Raji (cell line): ENCODE measurements around the gene ELAC1.
A peak's percentile ranks its signal among the peaks of the same experiment; 100 is the strongest.

Experiments used
- POLR2A ChIP-seq: IDR thresholded peaks from 2 replicates; pipeline ENCODE4 v1.6.1; 2011; ENCODE audit warnings: low read depth, low read length, control low read depth; ENCODE audit not compliant: insufficient read depth

ELAC1 gene

GRCh38 chr18:50967714-50968661 lies at the start of gene ELAC1:
Gene ELAC1, plus strand, starts transcription at chr18:50968040. Its CDS starts 6,365 bp downstream, at chr18:50974405.
- TF ChIP-seq POLR2A, result peak; percentile 81

- TF ChIP-seq POLR2A, result no peak
Observed at GRCh38 chr18:50918153-50918552, 49.7 kb upstream of the ELAC1 start.

GRCh38 chr18:50924372-50924771 lies 43.5 kb upstream of the ELAC1 start:
- no peak for TF ChIP-seq POLR2A

- no peak for TF ChIP-seq POLR2A
Observed at GRCh38 chr18:50926521-50926920, 41.3 kb upstream of the ELAC1 start.

- no peak for TF ChIP-seq POLR2A
Observed at GRCh38 chr18:50928551-50928950, 39.3 kb upstream of the ELAC1 start.

GRCh38 chr18:50933684-50934083 lies 34.2 kb upstream of the ELAC1 start:
- no peak for TF ChIP-seq POLR2A

GRCh38 chr18:50934545-50935211 lies 33.2 kb upstream of the ELAC1 start:
- TF ChIP-seq POLR2A, result no peak

GRCh38 chr18:50935493-50936191 lies 32.2 kb upstream of the ELAC1 start:
- TF ChIP-seq POLR2A, result no peak

GRCh38 chr18:50937183-50937582 lies 30.7 kb upstream of the ELAC1 start:
- TF ChIP-seq POLR2A, result no peak

GRCh38 chr18:50938912-50939311 lies 28.9 kb upstream of the ELAC1 start:
- TF ChIP-seq POLR2A, result no peak

GRCh38 chr18:50944245-50944932 lies 23.5 kb upstream of the ELAC1 start:
- TF ChIP-seq POLR2A, result no peak

GRCh38 chr18:50947899-50948298 lies 19.9 kb upstream of the ELAC1 start:
- TF ChIP-seq POLR2A, result no peak

- TF ChIP-seq POLR2A, result no peak
Observed at GRCh38 chr18:50949185-50949584, 18.7 kb upstream of the ELAC1 start.

- no peak for TF ChIP-seq POLR2A
Observed at GRCh38 chr18:50950626-50951025, 17.2 kb upstream of the ELAC1 start.

- TF ChIP-seq POLR2A, result no peak
Observed at GRCh38 chr18:50953822-50954221, 14.0 kb upstream of the ELAC1 start.

- TF ChIP-seq POLR2A, result no peak
Observed at GRCh38 chr18:50955253-50955652, 12.6 kb upstream of the ELAC1 start.

- TF ChIP-seq POLR2A, result no peak
Observed at GRCh38 chr18:50956116-50956515, 11.7 kb upstream of the ELAC1 start.
